Mesothelial cell of epicardium (in vitro differentiated cells): ENCODE measurements around the gene THSD4. TPM values are rescaled to one million over a fixed set of nuclear protein-coding genes. Genes with fewer than 3 reads are reported as not detected.

Experiments used
- DNase-seq, 2 experiments: peaks; one replicate each; pipeline ENCODE4 v3.0.0; 2021; ENCODE audit warnings: low spot score in 2 of 2; ENCODE audit not compliant: unreplicated experiment in 2 of 2
- H3K27ac Mint-ChIP-seq: 2 replicates; pipeline ENCODE4 v1.8.0; 2021; ENCODE audit warnings: mixed read lengths
- H3K27me3 Mint-ChIP-seq: 2 replicates; pipeline ENCODE4 v1.8.0; 2021; ENCODE audit warnings: low read depth, mixed read lengths
- H3K36me3 Mint-ChIP-seq: 2 replicates; pipeline ENCODE4 v1.8.0; 2021; ENCODE audit warnings: mixed read lengths
- H3K4me1 Mint-ChIP-seq: 2 replicates; pipeline ENCODE4 v1.8.0; 2021; ENCODE audit warnings: mixed read lengths
- H3K4me3 Mint-ChIP-seq: 2 replicates; pipeline ENCODE4 v1.8.0; 2021; ENCODE audit warnings: mild to moderate bottlenecking, moderate library complexity, mixed read lengths
- H3K9me3 Mint-ChIP-seq: 2 replicates; pipeline ENCODE4 v1.8.0; 2021; ENCODE audit warnings: mixed read lengths
- CTCF ChIP-seq: fragments of 200-600 bp; sonication (generic); IDR thresholded peaks from one replicate; pipeline ENCODE4 v1.5.0; 2021; ENCODE audit warnings: antibody characterized with exemption; ENCODE audit not compliant: unreplicated experiment
- total RNA-seq: library from RNA; stranded (reverse); gene quantifications from 3 replicates; pipeline ENCODE4 v1.2.1, GENCODE V29; 2021

Gene THSD4
- total RNA-seq, 1 donor from 2014 or later, result 93.9 TPM

- peaks cover 33% of the 10 kb centered on the region for H3K4me1 Mint-ChIP-seq
- peaks cover 6% of the 10 kb centered on the region for H3K27me3 Mint-ChIP-seq
- no peak for DNase-seq
- H3K9me3 Mint-ChIP-seq, result no peaks in the 10 kb centered on the region
- no peak overlapping the region for H3K4me3 Mint-ChIP-seq
- H3K27ac Mint-ChIP-seq, result no peak overlapping the region
- H3K36me3 Mint-ChIP-seq, result peaks cover 8% of the 10 kb centered on the region
- no peak for TF ChIP-seq CTCF
Observed at GRCh38 chr15:71248386-71248785, 133.1 kb downstream of the THSD4 start.

GRCh38 chr15:71249986-71250385 is 134.7 kb downstream of the THSD4 start:
- H3K27me3 Mint-ChIP-seq, result peaks cover 15% of the 10 kb centered on the region
- no peak for DNase-seq

GRCh38 chr15:71250936-71251583 is 135.8 kb downstream of the THSD4 start:
- no peaks in the 10 kb centered on the region for H3K9me3 Mint-ChIP-seq
- peak overlapping the region; percentile 49 for H3K27ac Mint-ChIP-seq
- H3K36me3 Mint-ChIP-seq, result peaks cover 8% of the 10 kb centered on the region
- H3K4me3 Mint-ChIP-seq, result no peak overlapping the region
- no peak for DNase-seq
- H3K4me1 Mint-ChIP-seq, result peaks cover 33% of the 10 kb centered on the region
- peaks cover 20% of the 10 kb centered on the region for H3K27me3 Mint-ChIP-seq
- no peak for TF ChIP-seq CTCF

More at GRCh38 chr15:71249986-71250385, 134.7 kb downstream of the THSD4 start:
- TF ChIP-seq CTCF, result no peak
- Mint-ChIP-seq H3K27ac (no peak overlapping the region), H3K9me3 (no peaks in the 10 kb centered on the region), H3K36me3 (peaks cover 8% of the 10 kb centered on the region), H3K4me1 (peaks cover 33% of the 10 kb centered on the region), H3K4me3 (no peak overlapping the region)

- peaks cover 20% of the 10 kb centered on the region for H3K27me3 Mint-ChIP-seq
- DNase-seq, result no peak
- H3K36me3 Mint-ChIP-seq, result peaks cover 6% of the 10 kb centered on the region
- H3K9me3 Mint-ChIP-seq, result no peaks in the 10 kb centered on the region
- TF ChIP-seq CTCF, result no peak
- peak overlapping the region; percentile 90 for H3K27ac Mint-ChIP-seq
- H3K4me1 Mint-ChIP-seq, result peaks cover 32% of the 10 kb centered on the region
- no peak overlapping the region for H3K4me3 Mint-ChIP-seq
Observed at GRCh38 chr15:71251584-71252043, 136.3 kb downstream of the THSD4 start.

GRCh38 chr15:71252044-71252739 is 136.9 kb downstream of the THSD4 start:
- peaks cover 12% of the 10 kb centered on the region for H3K36me3 Mint-ChIP-seq
- H3K4me1 Mint-ChIP-seq, result peaks cover 32% of the 10 kb centered on the region
- no peaks in the 10 kb centered on the region for H3K9me3 Mint-ChIP-seq
- H3K27ac Mint-ChIP-seq, result peak overlapping the region; percentile 90
- H3K4me3 Mint-ChIP-seq, result no peak overlapping the region
- H3K27me3 Mint-ChIP-seq, result peaks cover 19% of the 10 kb centered on the region
- no peak for DNase-seq
- TF ChIP-seq CTCF, result no peak
